Suppressor macrophage treated with lipopolysaccharide for 1 hour (primary cell): ENCODE data around the gene CPPED1.

Experiments
- DNase-seq, 3 donors: peaks; one replicate each; pipeline ENCODE4 v3.0.0-alpha.2; 2020 to 2022

The CPPED1 gene

GRCh38 chr16:12678983-12679382 is 124.7 kb downstream of the CPPED1 start:
- no peak for DNase-seq

- peak; percentile 21 to 35 (median 23) for DNase-seq
These were observed 126.2 kb downstream of the CPPED1 start for GRCh38 chr16:12677502-12677901.

- peak; percentile 77 to 91 (median 82) for DNase-seq
These were observed 127.8 kb downstream of the CPPED1 start for GRCh38 chr16:12675852-12676251.

- no peak for DNase-seq
These were observed 128.6 kb downstream of the CPPED1 start for GRCh38 chr16:12675046-12675445.

GRCh38 chr16:12674524-12674923 is 129.2 kb downstream of the CPPED1 start:
- DNase-seq, result no peak

GRCh38 chr16:12674071-12674470 is 129.6 kb downstream of the CPPED1 start:
- peak; percentile 77 to 83 (median 78) for DNase-seq

- DNase-seq, result no peak
These were observed 130.2 kb downstream of the CPPED1 start for GRCh38 chr16:12673466-12673865.

GRCh38 chr16:12672986-12673385 is 130.7 kb downstream of the CPPED1 start:
- no peak for DNase-seq

- DNase-seq, result no peak
These were observed 133.8 kb downstream of the CPPED1 start for GRCh38 chr16:12669908-12670307.

- DNase-seq, result no peak
These were observed 135.8 kb downstream of the CPPED1 start for GRCh38 chr16:12667909-12668308.

- DNase-seq, result no peak
These were observed 139.4 kb downstream of the CPPED1 start for GRCh38 chr16:12664164-12664733.

- DNase-seq, result peak; percentile 35 to 48 (median 38)
These were observed 142.0 kb downstream of the CPPED1 start for GRCh38 chr16:12661656-12662172.

GRCh38 chr16:12659871-12660270 is 143.8 kb downstream of the CPPED1 start:
- no peak for DNase-seq

GRCh38 chr16:12658506-12658905 is 145.2 kb downstream of the CPPED1 start:
- DNase-seq, result no peak

GRCh38 chr16:12655537-12655936 is 148.2 kb downstream of the CPPED1 start:
- DNase-seq, result no peak

- no peak for DNase-seq
These were observed 149.8 kb downstream of the CPPED1 start for GRCh38 chr16:12653820-12654392.

GRCh38 chr16:12652924-12653323 is 150.8 kb downstream of the CPPED1 start:
- no peak for DNase-seq

- no peak for DNase-seq
These were observed 151.7 kb downstream of the CPPED1 start for GRCh38 chr16:12651765-12652512.

GRCh38 chr16:12649356-12649755 is 154.3 kb downstream of the CPPED1 start:
- DNase-seq, result no peak

- DNase-seq, result peak; percentile 13 to 58 (median 19)
These were observed 157.0 kb downstream of the CPPED1 start for GRCh38 chr16:12646490-12647274.

GRCh38 chr16:12646098-12646489 is 157.6 kb downstream of the CPPED1 start:
- no peak for DNase-seq

GRCh38 chr16:12643034-12643455 is 160.6 kb downstream of the CPPED1 start:
- no peak for DNase-seq

- DNase-seq, result no peak
These were observed 164.6 kb downstream of the CPPED1 start for GRCh38 chr16:12639044-12639443.
